GM12878 (cell line): ENCODE data around the gene DUSP14.

ENCODE experiments used
- CTCF ChIP-seq, 3 experiments: IDR thresholded peaks in 2 of 3; conservative IDR thresholded peaks in 1 of 3; 2 replicates each; pipeline ENCODE4 v1.5.1; 2011; ENCODE audit warnings: low read depth in 3 of 3, low read length in 3 of 3, mild to moderate bottlenecking in 3 of 3, control low read depth in 2 of 3, moderate library complexity in 2 of 3, inconsistent platforms in 1 of 3, mixed read lengths in 1 of 3; ENCODE audit not compliant: control insufficient read depth in 2 of 3, insufficient read depth in 1 of 3; ENCODE audit errors: extremely low read depth in 1 of 3
- IRF5 ChIP-seq: fragments of 450-650 bp; IDR thresholded peaks from 2 replicates; pipeline ENCODE4 v1.6.1; 2017; ENCODE audit warnings: borderline replicate concordance
- KDM1A ChIP-seq: fragments of 200-600 bp; sonication (generic); IDR thresholded peaks from 2 replicates; pipeline ENCODE4 v1.6.1; 2016; ENCODE audit warnings: borderline replicate concordance
- NFYA ChIP-seq: IDR thresholded peaks from 2 replicates; pipeline ENCODE4 v1.6.1; 2011; ENCODE audit warnings: low read depth, mild to moderate bottlenecking, low read length, improper control_type of control experiment, borderline replicate concordance
- POLR2AphosphoS5 ChIP-seq: IDR thresholded peaks from 2 replicates; pipeline ENCODE4 v1.6.1; 2011; ENCODE audit warnings: mild to moderate bottlenecking, low read length, inconsistent platforms
- RFX5 ChIP-seq: IDR thresholded peaks from 2 replicates; pipeline ENCODE4 v1.6.1; 2011; ENCODE audit warnings: low read depth, low read length, improper control_type of control experiment
- YY1 ChIP-seq: IDR thresholded peaks from 2 replicates; pipeline ENCODE4 v1.6.1; 2011; ENCODE audit warnings: low read depth, mild to moderate bottlenecking, low read length
- TF ChIP-seq, protein P1 (sequence below): fragments of 450-650 bp; formaldehyde crosslinking; IDR thresholded peaks from 2 replicates; pipeline ENCODE4 v1.4.0; 2022; ENCODE audit warnings: mild to moderate bottlenecking, moderate library complexity

GRCh38 chr17:37489197-37490001 lies at the start of gene DUSP14:
- TF ChIP-seq NFYA: no peak
- peak in 1 of 3 experiments; percentile 13; a peak in 1 of 6 replicates for TF ChIP-seq CTCF (IDR thresholded peaks at IDR 0.05 in 2 of 3, conservative IDR thresholded peaks at IDR 0.05 in 1 of 3; ENCODE audit: control insufficient read depth in 2 of 3, extremely low read depth in 1 of 3, insufficient read depth in 1 of 3, low read depth in 3 of 3, low read length in 3 of 3)
- no peak for TF ChIP-seq YY1
- TF ChIP-seq IRF5: no peak
- TF ChIP-seq RFX5: 0 out of 2 replicates have a peak, but pooled peaks have one; percentile 34
- TF ChIP-seq POLR2AphosphoS5: peak; percentile 64; the same call in 1 of the 2 replicates
- TF ChIP-seq, protein P1, sequence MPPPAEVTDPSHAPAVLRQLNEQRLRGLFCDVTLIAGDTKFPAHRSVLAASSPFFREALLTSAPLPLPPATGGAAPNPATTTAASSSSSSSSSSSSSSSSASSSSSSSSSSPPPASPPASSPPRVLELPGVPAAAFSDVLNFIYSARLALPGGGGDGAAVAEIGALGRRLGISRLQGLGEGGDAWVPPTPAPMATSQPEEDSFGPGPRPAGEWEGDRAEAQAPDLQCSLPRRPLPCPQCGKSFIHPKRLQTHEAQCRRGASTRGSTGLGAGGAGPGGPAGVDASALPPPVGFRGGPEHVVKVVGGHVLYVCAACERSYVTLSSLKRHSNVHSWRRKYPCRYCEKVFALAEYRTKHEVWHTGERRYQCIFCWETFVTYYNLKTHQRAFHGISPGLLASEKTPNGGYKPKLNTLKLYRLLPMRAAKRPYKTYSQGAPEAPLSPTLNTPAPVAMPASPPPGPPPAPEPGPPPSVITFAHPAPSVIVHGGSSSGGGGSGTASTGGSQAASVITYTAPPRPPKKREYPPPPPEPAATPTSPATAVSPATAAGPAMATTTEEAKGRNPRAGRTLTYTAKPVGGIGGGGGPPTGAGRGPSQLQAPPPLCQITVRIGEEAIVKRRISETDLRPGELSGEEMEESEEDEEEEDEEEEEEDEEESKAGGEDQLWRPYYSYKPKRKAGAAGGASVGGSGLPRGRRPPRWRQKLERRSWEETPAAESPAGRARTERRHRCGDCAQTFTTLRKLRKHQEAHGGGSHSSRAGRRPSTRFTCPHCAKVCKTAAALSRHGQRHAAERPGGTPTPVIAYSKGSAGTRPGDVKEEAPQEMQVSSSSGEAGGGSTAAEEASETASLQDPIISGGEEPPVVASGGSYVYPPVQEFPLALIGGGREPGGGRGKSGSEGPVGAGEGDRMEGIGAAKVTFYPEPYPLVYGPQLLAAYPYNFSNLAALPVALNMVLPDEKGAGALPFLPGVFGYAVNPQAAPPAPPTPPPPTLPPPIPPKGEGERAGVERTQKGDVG (CRISPR knock-in tag): no peak
- TF ChIP-seq KDM1A: no peak
